ENCODE data around the gene ARHGAP1.

DNA sequence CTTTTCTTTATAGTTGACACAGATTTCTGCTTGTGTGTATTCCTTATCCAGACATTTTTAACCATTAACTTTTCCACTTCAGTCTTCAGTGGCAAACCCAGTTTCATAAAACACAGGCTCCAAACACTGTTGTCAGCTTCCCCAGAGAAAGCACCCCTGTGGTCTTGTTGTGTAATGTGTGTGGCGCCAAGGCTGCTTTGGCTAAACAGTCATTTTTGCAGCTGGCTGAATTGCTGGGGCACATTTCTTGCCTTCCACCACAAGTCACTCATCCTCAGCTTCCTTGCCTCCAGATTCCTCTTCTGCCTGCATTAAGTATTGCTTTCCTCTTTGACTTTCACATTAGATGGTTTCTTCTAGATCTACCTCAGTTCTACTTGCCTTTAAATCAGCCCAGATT is 40.5 kb downstream of the ARHGAP1 start:
- TF ChIP-seq CTCF (conservative IDR thresholded peaks at IDR 0.05) (no peak), EZH2 (IDR thresholded peaks at IDR 0.05; ENCODE audit: low read depth) (no peak)
